Measurements from ENCODE around the gene EPHX1.
"Not testable (repeated sequence)": the region's sequence is repeated elsewhere in the genome, so short reads cannot be mapped to it uniquely, and the experiment has no call there.

Gene EPHX1

DNA sequence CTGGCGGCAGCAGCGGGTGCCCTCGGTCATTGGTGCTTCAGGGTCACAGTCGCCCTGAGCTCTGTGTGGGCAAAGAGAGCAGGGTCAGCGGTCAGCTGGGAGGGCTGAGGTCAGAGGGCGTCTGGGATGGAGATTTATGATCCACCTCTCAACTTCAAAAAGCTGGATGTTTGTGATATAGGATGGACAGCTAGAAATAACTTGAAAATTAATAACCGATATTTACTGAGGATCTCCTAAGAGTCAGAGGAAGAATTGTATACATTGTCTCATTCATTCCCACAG lies 77.0 kb downstream of the EPHX1 start:
- H3K27ac ChIP-seq, result no peak overlapping the region
- TF ChIP-seq, protein P1, sequence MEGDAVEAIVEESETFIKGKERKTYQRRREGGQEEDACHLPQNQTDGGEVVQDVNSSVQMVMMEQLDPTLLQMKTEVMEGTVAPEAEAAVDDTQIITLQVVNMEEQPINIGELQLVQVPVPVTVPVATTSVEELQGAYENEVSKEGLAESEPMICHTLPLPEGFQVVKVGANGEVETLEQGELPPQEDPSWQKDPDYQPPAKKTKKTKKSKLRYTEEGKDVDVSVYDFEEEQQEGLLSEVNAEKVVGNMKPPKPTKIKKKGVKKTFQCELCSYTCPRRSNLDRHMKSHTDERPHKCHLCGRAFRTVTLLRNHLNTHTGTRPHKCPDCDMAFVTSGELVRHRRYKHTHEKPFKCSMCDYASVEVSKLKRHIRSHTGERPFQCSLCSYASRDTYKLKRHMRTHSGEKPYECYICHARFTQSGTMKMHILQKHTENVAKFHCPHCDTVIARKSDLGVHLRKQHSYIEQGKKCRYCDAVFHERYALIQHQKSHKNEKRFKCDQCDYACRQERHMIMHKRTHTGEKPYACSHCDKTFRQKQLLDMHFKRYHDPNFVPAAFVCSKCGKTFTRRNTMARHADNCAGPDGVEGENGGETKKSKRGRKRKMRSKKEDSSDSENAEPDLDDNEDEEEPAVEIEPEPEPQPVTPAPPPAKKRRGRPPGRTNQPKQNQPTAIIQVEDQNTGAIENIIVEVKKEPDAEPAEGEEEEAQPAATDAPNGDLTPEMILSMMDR (conservative IDR thresholded peaks at IDR 0.05), result no peak

DNA sequence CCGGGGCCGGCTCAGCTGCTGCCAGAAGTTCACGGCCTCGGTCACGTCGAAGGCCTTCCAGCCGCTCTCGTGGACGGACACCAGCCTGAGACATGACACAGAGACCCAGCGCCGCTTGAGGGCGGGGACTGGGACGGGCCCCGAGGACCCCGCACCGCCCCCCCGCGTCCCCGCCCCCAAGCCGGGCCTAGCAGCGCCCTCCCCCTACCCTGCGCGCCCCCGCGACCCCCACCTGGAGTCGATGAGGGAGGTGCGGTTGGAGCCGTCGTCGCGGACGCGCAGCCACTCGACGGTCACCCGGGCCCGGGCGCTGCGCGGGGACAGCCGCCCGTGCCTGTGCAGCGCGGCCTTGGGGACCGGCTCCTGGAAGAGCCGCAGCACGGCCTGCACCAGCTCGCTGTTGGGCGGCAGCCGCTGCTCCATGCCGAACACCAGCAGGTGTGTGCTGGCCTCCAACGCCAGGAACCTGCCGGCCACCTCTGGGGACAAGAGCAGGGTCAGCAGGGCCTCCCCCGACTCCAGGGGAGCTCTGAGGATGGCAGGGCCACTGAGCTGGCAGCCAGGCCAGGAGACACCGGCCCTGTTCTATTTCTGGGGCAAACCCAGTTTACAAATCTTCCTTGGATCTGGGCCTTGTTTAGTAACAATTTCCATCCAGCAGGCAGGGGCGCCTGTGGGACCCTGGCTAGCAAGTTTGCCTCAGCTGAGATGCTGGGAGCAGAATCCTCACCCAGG lies 77.8 kb downstream of the EPHX1 start:
- not testable (repeated sequence) for H3K27ac ChIP-seq

DNA sequence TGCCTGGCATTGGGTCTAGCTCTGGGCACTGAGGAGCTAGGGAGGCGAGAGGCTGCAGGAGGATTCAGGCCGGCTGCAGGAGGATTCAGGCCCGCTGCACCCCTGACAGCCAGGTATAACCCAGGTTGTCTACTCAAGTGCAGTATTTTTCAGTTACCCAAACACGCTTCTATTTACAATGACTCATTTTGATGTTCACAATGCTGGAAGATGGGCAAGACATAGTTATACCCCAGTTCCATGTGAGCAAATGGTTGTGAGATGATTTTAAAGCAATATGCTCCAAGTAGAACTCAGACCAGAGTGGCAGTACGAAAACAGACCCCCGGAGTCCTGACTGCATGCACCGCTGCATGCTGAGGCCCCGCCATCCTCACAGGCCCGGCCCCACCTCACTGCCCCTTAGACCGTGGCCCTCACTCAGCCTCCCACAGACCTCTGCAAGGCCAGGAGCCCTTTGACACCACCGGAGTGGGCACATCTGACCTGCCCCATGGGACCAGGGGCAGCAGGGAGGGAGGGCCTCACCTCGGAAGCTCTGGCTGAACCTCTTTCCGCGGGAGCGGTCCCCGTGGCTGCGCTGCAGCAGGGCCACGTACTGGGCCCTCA lies 78.5 kb downstream of the EPHX1 start:
- H3K27ac ChIP-seq, result no peak overlapping the region
- TF ChIP-seq, protein P1 (conservative IDR thresholded peaks at IDR 0.05), result no peak

DNA sequence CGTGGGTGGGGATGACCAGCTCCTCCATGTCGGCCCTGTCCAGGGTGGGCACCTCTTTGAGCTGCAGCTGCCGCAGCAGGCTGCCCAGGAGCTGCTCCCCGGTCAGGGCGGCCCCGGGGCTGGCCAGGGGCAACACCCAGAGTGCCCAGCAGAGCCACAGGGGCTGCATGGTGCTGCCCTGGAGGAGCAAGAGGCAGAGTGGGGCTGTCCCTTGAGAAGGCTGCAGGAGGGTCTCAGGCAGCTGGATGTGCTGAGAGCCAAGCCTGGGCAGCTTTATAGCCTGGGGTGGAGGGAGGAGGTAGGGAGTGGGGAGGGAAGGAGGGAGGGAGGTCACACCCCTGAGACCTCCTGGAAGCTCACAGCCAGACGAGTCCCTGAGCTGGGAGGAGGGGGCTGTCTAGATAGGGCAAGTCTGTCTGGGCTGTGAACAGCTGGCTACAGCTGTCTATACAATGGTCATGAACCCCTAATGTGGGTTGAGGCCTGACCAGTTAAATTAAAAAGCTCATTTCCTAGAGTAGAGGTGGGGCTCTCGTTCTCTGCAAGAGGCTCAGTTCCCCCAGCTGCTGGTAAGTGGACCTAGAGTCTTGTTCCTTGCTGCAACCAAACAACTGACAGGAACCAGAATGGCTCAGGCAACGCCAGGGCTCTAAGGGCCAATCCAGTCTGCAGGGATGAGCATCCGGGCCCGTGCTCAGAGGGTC lies 79.1 kb downstream of the EPHX1 start, which contains the start of gene LEFTY1:
LEFTY1 (minus strand) TSS at position 249 of the 704 bp plus-strand sequence; CDS start at position 169, 80 bp downstream.
- TF ChIP-seq, protein P1 (conservative IDR thresholded peaks at IDR 0.05), result no peak
- no peak within 1 kb of the TSS for H3K27ac ChIP-seq

DNA sequence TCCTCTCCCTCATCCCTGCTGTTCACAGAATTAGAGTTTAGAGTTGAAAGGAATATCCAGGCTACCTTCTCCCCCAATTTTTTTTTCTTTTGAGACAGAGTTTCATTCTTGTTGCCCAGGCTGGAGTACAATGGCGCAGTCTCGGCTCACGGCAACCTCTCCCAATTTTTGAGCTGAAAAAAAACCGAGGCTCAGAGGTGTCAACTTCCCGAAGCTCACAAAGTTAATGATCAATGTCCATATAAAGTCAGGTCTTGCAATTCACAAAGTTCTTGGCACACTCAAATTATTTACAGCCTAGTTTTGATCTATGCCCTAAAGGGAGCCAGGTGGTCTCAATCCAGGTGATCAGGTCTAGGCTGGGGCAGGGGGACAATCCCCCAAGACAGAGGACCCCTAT lies 79.8 kb downstream of the EPHX1 start:
- no peak overlapping the region for H3K27ac ChIP-seq
- TF ChIP-seq, protein P1 (conservative IDR thresholded peaks at IDR 0.05), result no peak

DNA sequence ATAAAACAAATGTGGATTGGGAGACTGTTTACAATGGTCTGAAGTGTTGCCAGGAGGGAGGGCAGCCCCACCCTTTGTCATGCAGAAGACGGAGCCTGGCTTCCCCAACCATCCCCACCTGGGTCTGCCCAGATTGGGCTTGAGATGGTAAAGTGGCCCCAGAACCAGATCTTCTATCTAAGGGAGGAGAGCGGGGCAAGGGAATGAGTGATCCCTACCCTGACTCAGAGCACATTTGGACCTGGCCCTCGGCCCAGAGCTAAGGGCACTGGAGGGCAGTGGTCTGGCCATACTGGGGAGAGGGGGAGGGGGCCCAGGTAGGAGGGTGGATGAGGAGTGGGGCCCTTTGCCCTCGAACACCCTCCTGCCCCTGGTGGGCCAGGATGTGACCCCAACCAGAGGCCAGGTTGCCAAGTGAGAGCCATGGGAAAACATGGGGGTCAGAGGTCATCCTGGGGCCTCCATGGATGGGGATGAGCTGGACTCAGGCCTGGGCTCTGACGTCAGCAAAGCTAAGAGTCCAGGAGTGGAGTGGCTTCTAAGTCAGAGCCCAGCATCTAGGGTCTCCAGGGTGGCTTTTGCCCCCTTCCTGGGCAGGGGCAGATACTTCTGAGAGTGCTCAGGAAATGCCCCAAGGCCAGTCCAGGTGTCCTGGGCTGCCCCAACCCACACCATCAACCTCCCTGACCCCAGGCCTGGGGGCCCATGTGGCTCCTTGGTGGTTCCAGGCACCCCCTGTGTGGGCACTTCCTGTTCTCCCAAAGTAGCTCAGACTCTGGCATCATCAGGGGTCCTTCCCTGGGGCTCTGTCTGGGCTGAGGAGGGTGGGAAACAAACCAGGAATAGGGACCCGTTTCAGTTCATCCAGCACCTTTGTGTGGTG lies 80.7 kb downstream of the EPHX1 start:
- no peak overlapping the region for H3K27ac ChIP-seq
- TF ChIP-seq, protein P1 (conservative IDR thresholded peaks at IDR 0.05), result no peak

DNA sequence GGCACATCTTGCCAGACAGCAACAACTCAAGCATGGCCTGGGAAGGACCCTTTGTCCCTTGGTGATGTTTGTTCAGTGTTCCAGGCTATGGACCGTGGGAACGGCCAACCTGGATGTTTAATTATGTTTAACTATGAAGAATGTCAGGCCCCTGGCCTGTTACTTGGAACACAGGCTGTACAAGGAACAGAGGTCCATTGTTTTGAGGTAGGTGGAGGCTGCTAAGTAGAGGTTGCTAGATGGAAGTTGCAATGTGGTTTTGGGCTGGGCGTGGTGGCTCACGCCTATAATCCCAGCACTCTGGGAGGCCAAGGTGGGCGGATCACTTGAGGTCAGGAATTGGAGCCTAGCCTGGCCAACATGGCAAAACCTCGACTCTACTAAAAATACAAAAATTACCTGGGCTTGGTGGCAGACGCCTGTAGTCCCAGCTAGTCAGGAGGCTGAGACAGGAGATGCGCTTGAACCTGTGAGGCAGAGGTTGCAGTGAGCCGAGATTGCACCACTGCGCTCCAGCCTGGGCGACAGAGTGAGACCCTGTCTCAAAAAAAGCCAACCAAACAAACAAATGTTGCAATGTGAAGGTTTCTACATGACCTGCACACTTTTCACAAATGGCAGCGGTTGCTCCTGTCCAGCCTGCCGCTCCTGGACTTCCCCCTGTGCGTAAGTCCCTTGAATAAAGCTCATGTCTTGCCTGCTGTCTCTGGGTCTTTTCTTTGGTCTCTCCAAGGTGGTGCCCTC lies 81.5 kb downstream of the EPHX1 start:
- TF ChIP-seq, protein P1 (conservative IDR thresholded peaks at IDR 0.05), result no peak
- no peak overlapping the region for H3K27ac ChIP-seq

Measured in VCaP (cell line).